Measurements from ENCODE around the gene ABCC12.

GRCh38 chr16:48114410-48114809 lies 41.4 kb downstream of the ABCC12 start:
- TF ChIP-seq CTCF (IDR thresholded peaks at IDR 0.05; ENCODE audit: poor library complexity, severe bottlenecking) (no peak), SMC3 (conservative IDR thresholded peaks at IDR 0.05; ENCODE audit: poor library complexity) (no peak), RAD21 (conservative IDR thresholded peaks at IDR 0.05) (no peak), EZH2 (IDR thresholded peaks at IDR 0.05; ENCODE audit: borderline replicate concordance, insufficient read depth, low read length, poor library complexity, severe bottlenecking) (no peak), POLR2AphosphoS5 (IDR thresholded peaks at IDR 0.05) (no peak)

Measured in neural cell (in vitro differentiated cells).